ENCODE results near the gene TBCC. TPM values are rescaled to one million over a fixed set of nuclear protein-coding genes. Genes with fewer than 3 reads are reported as not detected.

TBCC gene
- total RNA-seq, 2 donors from 2014 or later = 26.4 to 33.8 TPM

- DNase-seq (ENCODE audit: low spot score) = no peak
- TF ChIP-seq CTCF (IDR thresholded peaks at IDR 0.05) = no peak
- ATAC-seq (ENCODE audit: insufficient number of reproducible peaks, low FRiP score, low read depth) = no peak
These were observed 16.2 kb downstream of the TBCC start for GRCh38 chr6:42729731-42730130.

GRCh38 chr6:42727627-42728026 lies 18.3 kb downstream of the TBCC start:
- H3K4me1 ChIP-seq (ENCODE audit: control insufficient read depth in 1 of 2, low read depth in 2 of 2) = peaks cover 5 to 7% of the 10 kb centered on the region in 2 donors
- TF ChIP-seq CTCF (IDR thresholded peaks at IDR 0.05) = no peak
- H3K27me3 ChIP-seq (replicated peaks; ENCODE audit: insufficient read depth) = no peaks in the 10 kb centered on the region
- DNase-seq (ENCODE audit: low spot score) (no peak), ATAC-seq (ENCODE audit: insufficient number of reproducible peaks, low FRiP score, low read depth) (no peak)
- no peaks in the 10 kb centered on the region for H3K9me3 ChIP-seq
- peak overlapping the region; percentile 75 for H3K4me3 ChIP-seq
- H3K36me3 ChIP-seq = no peaks in the 10 kb centered on the region
- no peak overlapping the region for H3K27ac ChIP-seq

More at GRCh38 chr6:42729731-42730130, 16.2 kb downstream of the TBCC start:
- Histone ChIP-seq H3K27me3 (replicated peaks; ENCODE audit: insufficient read depth) (no peaks in the 10 kb centered on the region), H3K9me3 (no peaks in the 10 kb centered on the region), H3K4me3 (no peak overlapping the region), H3K36me3 (no peaks in the 10 kb centered on the region), H3K27ac (no peak overlapping the region), H3K4me1 (ENCODE audit: control insufficient read depth in 1 of 2, low read depth in 2 of 2) (peaks cover 5 to 7% of the 10 kb centered on the region in 2 donors)

- H3K4me3 ChIP-seq = peak overlapping the region; percentile 75
- ATAC-seq (ENCODE audit: insufficient number of reproducible peaks, low FRiP score, low read depth) = no peak
- no peak for DNase-seq (ENCODE audit: low spot score)
These were observed 18.8 kb downstream of the TBCC start for GRCh38 chr6:42727087-42727611.

GRCh38 chr6:42726485-42727086 lies 19.3 kb downstream of the TBCC start:
- Histone ChIP-seq H3K36me3 (no peaks in the 10 kb centered on the region), H3K4me1 (ENCODE audit: control insufficient read depth in 1 of 2, low read depth in 2 of 2) (peaks cover 5 to 7% of the 10 kb centered on the region in 2 donors), H3K27me3 (replicated peaks; ENCODE audit: insufficient read depth) (no peaks in the 10 kb centered on the region), H3K27ac (peak overlapping the region; percentile 61 to 74), H3K9me3 (no peaks in the 10 kb centered on the region), H3K4me3 (peak overlapping the region; percentile 75)
- peak; percentile 92 for TF ChIP-seq CTCF (IDR thresholded peaks at IDR 0.05)
- ATAC-seq (ENCODE audit: insufficient number of reproducible peaks, low FRiP score, low read depth) (peak; percentile 97), DNase-seq (ENCODE audit: low spot score) (peak; percentile 68)

More at GRCh38 chr6:42727087-42727611, 18.8 kb downstream of the TBCC start:
- Histone ChIP-seq H3K4me1 (ENCODE audit: control insufficient read depth in 1 of 2, low read depth in 2 of 2) (peaks cover 5 to 7% of the 10 kb centered on the region in 2 donors), H3K9me3 (no peaks in the 10 kb centered on the region), H3K27ac (peak overlapping the region; percentile 61 to 67), H3K36me3 (no peaks in the 10 kb centered on the region), H3K27me3 (replicated peaks; ENCODE audit: insufficient read depth) (no peaks in the 10 kb centered on the region)
- TF ChIP-seq CTCF (IDR thresholded peaks at IDR 0.05) = no peak

GRCh38 chr6:42726026-42726425 lies 19.9 kb downstream of the TBCC start:
- peak overlapping the region; percentile 75 for H3K4me3 ChIP-seq

More at GRCh38 chr6:42726026-42726425, 19.9 kb downstream of the TBCC start:
- ATAC-seq (ENCODE audit: insufficient number of reproducible peaks, low FRiP score, low read depth) = no peak
- Histone ChIP-seq H3K36me3 (no peaks in the 10 kb centered on the region), H3K9me3 (no peaks in the 10 kb centered on the region), H3K27me3 (replicated peaks; ENCODE audit: insufficient read depth) (no peaks in the 10 kb centered on the region), H3K27ac (peak overlapping the region; percentile 61 to 74), H3K4me1 (ENCODE audit: control insufficient read depth in 1 of 2, low read depth in 2 of 2) (peaks cover 5 to 7% of the 10 kb centered on the region in 2 donors)
- DNase-seq (ENCODE audit: low spot score) = no peak
- TF ChIP-seq CTCF (IDR thresholded peaks at IDR 0.05) = no peak
